ENCODE data around the gene DNAJC5G. TPM values are rescaled to one million over a fixed set of nuclear protein-coding genes. Genes with fewer than 3 reads are reported as not detected.

The DNAJC5G gene
- total and polyA plus RNA-seq, 2 of the 13 experiments (the other 11 are each of a cell fraction or from before 2014, with no cell fraction given) = 0.05 TPM; not detected in 1

DNA sequence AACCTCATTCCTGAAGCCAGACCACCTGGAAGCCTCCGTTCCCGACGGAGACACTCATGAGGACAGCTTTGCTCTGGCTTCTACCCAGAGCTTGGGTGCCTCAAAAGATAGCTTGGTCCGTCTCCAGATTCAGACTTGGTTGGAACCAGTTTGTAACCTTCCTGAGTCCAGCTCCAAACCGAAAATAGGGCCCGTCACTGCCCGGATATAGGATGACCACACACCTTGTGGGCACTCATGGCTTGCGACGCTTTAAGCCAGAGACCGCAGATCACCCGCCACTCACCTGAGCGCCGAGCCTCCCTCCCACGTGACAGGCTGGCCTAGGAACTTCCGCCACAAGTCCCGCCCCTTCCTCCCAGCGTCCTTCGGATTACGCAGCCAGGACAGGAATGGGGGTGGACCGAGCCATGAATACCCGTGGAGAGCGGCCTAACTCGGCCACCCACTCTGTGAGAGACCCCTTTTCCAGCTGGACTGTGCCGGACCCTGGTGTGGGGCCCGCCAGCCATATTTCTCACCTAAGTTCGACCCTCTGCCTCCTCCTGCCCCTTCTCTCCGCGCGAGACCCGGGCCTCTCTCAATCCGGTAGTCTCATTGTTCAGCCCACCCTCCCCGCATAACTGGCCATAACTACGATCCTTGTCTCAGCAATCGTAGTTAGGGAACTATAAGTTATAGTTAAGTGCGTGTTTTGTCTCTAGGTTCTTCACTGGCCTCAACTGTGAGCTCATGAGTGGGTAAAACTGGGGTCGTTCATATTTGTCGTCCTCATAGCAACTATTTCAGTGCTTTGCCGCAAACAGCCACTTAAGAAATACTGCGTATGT, 47.7 kb downstream of the DNAJC5G start, which contains the start of gene MPV17 (continued):
- no peak for TF ChIP-seq SUZ12 (IDR thresholded peaks at IDR 0.05; ENCODE audit: low read depth, low read length)
- no peak for TF ChIP-seq ZBTB7A (CRISPR knock-in tag; IDR thresholded peaks at IDR 0.05)
- TF ChIP-seq RARG (CRISPR knock-in tag; IDR thresholded peaks at IDR 0.05; ENCODE audit: low read depth) = no peak
- TF ChIP-seq TGIF2 (CRISPR knock-in tag; IDR thresholded peaks at IDR 0.05) = peak; percentile 69
- TF ChIP-seq SATB2 (CRISPR knock-in tag; IDR thresholded peaks at IDR 0.05) = no peak
- peak; percentile 96 for TF ChIP-seq PAF1 (CRISPR knock-in tag; IDR thresholded peaks at IDR 0.05)
- TF ChIP-seq PLRG1 (conservative IDR thresholded peaks at IDR 0.05) = no peak
- peak; percentile 29; the same call in 1 of the 2 replicates for TF ChIP-seq SAFB2 (CRISPR knock-in tag; IDR thresholded peaks at IDR 0.05; ENCODE audit: borderline replicate concordance, low read depth)
- TF ChIP-seq FOXA3 (CRISPR knock-in tag; IDR thresholded peaks at IDR 0.05) = peak; percentile 62; the same call in 1 of the 2 replicates
- TF ChIP-seq JARID2 (CRISPR knock-in tag; IDR thresholded peaks at IDR 0.05; ENCODE audit: insufficient replicate concordance) = no peak
- TF ChIP-seq IRX3 (CRISPR knock-in tag; IDR thresholded peaks at IDR 0.05; ENCODE audit: borderline replicate concordance, low read depth) = peak; percentile 92; the same call in 1 of the 2 replicates
- no peak for TF ChIP-seq GPN1 (CRISPR knock-in tag; IDR thresholded peaks at IDR 0.05; ENCODE audit: borderline replicate concordance)
- peak; percentile 99 for TF ChIP-seq POLR2G (IDR thresholded peaks at IDR 0.05; ENCODE audit: low read depth, low read length)
- TF ChIP-seq MNT (IDR thresholded peaks at IDR 0.05) = peak; percentile 79
- peak; percentile 91 for TF ChIP-seq PHF20 (CRISPR knock-in tag; IDR thresholded peaks at IDR 0.05)
- TF ChIP-seq ZNF790 (CRISPR knock-in tag; IDR thresholded peaks at IDR 0.05; ENCODE audit: borderline replicate concordance) = peak; percentile 63; the same call in 1 of the 2 replicates
- TF ChIP-seq USF2 (IDR thresholded peaks at IDR 0.05; ENCODE audit: low read depth, low read length) = peak; percentile 96
- TF ChIP-seq USF2 (CRISPR knock-in tag; IDR thresholded peaks at IDR 0.05; ENCODE audit: borderline replicate concordance) = peak; percentile 97; the same call in 1 of the 2 replicates
- no peak; the same call in 1 of the 2 replicates for TF ChIP-seq ZNF33B (CRISPR knock-in tag; IDR thresholded peaks at IDR 0.05)
- TF ChIP-seq, protein P1, sequence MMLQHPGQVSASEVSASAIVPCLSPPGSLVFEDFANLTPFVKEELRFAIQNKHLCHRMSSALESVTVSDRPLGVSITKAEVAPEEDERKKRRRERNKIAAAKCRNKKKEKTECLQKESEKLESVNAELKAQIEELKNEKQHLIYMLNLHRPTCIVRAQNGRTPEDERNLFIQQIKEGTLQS (CRISPR knock-in tag; IDR thresholded peaks at IDR 0.05) = peak; percentile 49
- TF ChIP-seq CCDC6 (CRISPR knock-in tag; IDR thresholded peaks at IDR 0.05) = no peak
- TF ChIP-seq GZF1 (CRISPR knock-in tag; IDR thresholded peaks at IDR 0.05) = peak; percentile 56; the same call in 1 of the 2 replicates
- TF ChIP-seq, protein P2, sequence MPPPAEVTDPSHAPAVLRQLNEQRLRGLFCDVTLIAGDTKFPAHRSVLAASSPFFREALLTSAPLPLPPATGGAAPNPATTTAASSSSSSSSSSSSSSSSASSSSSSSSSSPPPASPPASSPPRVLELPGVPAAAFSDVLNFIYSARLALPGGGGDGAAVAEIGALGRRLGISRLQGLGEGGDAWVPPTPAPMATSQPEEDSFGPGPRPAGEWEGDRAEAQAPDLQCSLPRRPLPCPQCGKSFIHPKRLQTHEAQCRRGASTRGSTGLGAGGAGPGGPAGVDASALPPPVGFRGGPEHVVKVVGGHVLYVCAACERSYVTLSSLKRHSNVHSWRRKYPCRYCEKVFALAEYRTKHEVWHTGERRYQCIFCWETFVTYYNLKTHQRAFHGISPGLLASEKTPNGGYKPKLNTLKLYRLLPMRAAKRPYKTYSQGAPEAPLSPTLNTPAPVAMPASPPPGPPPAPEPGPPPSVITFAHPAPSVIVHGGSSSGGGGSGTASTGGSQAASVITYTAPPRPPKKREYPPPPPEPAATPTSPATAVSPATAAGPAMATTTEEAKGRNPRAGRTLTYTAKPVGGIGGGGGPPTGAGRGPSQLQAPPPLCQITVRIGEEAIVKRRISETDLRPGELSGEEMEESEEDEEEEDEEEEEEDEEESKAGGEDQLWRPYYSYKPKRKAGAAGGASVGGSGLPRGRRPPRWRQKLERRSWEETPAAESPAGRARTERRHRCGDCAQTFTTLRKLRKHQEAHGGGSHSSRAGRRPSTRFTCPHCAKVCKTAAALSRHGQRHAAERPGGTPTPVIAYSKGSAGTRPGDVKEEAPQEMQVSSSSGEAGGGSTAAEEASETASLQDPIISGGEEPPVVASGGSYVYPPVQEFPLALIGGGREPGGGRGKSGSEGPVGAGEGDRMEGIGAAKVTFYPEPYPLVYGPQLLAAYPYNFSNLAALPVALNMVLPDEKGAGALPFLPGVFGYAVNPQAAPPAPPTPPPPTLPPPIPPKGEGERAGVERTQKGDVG (CRISPR knock-in tag; IDR thresholded peaks at IDR 0.05; ENCODE audit: borderline replicate concordance) = peak; percentile 64
- TF ChIP-seq ZNF720 (CRISPR knock-in tag; IDR thresholded peaks at IDR 0.05) = no peak
